Right lobe of liver (tissue), 4 donors: ENCODE results near the gene CSNK1D.

Experiments used
- CTCF ChIP-seq, 4 donors: fragments of 200-600 bp in 3 of 4; fragments of 450-650 bp in 1 of 4; IDR thresholded peaks; one replicate each; pipeline versions ENCODE4 v1.5.1 to v1.8.0; 2016 to 2022; ENCODE audit warnings: antibody characterized with exemption in 4 of 4, mild to moderate bottlenecking in 2 of 4
- POLR2A ChIP-seq: fragments of 450-650 bp; IDR thresholded peaks from one replicate; pipeline ENCODE4 v1.6.1; 2017; ENCODE audit warnings: antibody characterized with exemption, mild to moderate bottlenecking
- donor health status: DM: no; HTN: no; CAD: no.
- donor health status: DM: no; HTN: no; CAD: no.
- donor health status: DM: no; HTN: yes; CAD: no.

DNA sequence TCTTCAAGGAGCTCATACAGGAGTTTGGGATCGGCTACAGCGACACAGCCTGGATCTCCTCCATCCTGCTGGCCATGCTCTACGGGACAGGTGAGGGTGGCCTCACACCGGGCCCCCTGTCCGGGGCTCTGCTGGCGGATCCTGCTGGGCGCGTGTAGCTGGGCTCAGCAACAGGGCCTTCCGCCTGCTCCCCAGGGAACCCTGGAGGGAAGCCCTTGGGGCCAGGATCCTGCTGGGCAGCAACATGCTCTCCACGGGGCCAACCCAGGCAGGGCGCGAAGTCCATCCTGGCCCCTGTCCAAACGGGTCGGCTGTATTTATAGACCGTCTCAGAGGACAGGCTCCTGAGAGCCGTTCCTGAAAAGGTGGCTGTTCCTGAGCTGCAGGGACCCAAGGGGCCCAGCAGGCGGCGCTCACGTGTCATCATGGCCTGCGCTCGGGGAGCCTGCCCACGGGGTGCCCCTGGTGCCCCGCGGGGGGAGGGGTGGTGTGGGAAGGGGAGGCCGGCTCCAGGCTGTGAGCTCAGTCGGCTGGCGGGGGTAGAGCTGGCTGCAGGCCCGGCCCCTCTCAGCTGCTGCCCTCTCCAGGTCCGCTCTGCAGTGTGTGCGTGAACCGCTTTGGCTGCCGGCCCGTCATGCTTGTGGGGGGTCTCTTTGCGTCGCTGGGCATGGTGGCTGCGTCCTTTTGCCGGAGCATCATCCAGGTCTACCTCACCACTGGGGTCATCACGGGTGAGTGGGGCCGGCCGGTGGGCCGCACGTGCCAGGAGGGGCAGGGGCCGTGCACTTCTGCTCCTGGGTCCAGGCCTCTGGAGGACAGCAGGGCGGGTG lies 37.1 kb downstream of the CSNK1D start:
- TF ChIP-seq CTCF (IDR thresholded peaks at IDR 0.05) (peak; percentile 85 to 92 (median 88)), POLR2A (no peak)
